HCT116 (cell line): Measurements from ENCODE around the gene EP400. TPM values are rescaled to one million over a fixed set of nuclear protein-coding genes. Genes with fewer than 3 reads are reported as not detected.

ENCODE experiments used
- ATAC-seq: fragments of 200-7000 bp; cut with Tn5 transposase; 2 replicates; pipeline ENCODE4 v1.9.1; 2020; ENCODE audit warnings: mild to moderate bottlenecking, moderate library complexity
- BruUV-seq: library from RNA; stranded (reverse); fragments of 400-500 nt; replicated peaks from 2 replicates; lab custom pipeline; 2021; lab: Mats Ljungman, UMichigan
- CTCF ChIA-PET: fragments of 300-600 bp; sonication (Branson Sonifier 250); formaldehyde crosslinking; loops from one replicate; lab custom pipeline; 2021; ENCODE audit warnings: antibody characterized with exemption; lab: Charles Lee
- POLR2A ChIA-PET: fragments of 300-600, 350-600 bp; sonication (Branson Sonifier 250); formaldehyde crosslinking; loops from one replicate; lab custom pipeline; 2021; ENCODE audit warnings: antibody characterized with exemption; lab: Charles Lee
- RAD21 ChIA-PET, 2 experiments: fragments of 300-600 bp; sonication (Branson Sonifier 250); formaldehyde crosslinking; loops; one replicate each; lab custom pipeline; 2023; ENCODE audit warnings: low total read pairs in 2 of 2; ENCODE audit not compliant: uncharacterized antibody in 2 of 2, unreplicated experiment in 2 of 2, low non-redundant PET in 1 of 2; lab: Charles Lee
- DNase-seq: peaks from one replicate; pipeline ENCODE4 v3.0.0-alpha.2; 2010; ENCODE audit warnings: low read depth, low spot score
- H2AFZ ChIP-seq: fragments of 200-600 bp; shearing (Covaris generic), sonication (generic); 2 replicates; pipeline ENCODE4 v1.6.1; 2017; ENCODE audit warnings: low read depth, mixed run types, mixed read lengths, antibody characterized with exemption, low read length; ENCODE audit not compliant: poor library complexity, severe bottlenecking
- H3K27ac ChIP-seq: 2 replicates; pipeline ENCODE4 v1.5.1; 2012; ENCODE audit warnings: low read depth, low read length
- H3K27me3 ChIP-seq: fragments of 200-600 bp; sonication (generic); 2 replicates; pipeline ENCODE4 v1.6.1; 2016; ENCODE audit warnings: mixed run types, low read length, mixed read lengths; ENCODE audit not compliant: insufficient read depth
- H3K36me3 ChIP-seq, 2 experiments: fragments of 200-500 bp in 1 of 2; fragments of 200-600 bp in 1 of 2; sonication (Bioruptor generic) in 1 of 2; sonication (generic) in 1 of 2; 2 replicates each; pipeline versions ENCODE4 v1.5.1 to v1.6.1; 2014 to 2016; ENCODE audit warnings: low read length in 2 of 2, inconsistent platforms in 1 of 2, mixed read lengths in 1 of 2, mixed run types in 1 of 2; ENCODE audit not compliant: insufficient read depth in 2 of 2, control insufficient read depth in 1 of 2
- H3K4me1 ChIP-seq, 2 experiments: fragments of 200-600 bp in 1 of 2; sonication (generic) in 1 of 2; 2 replicates each; pipeline versions ENCODE4 v1.5.1 to v1.6.1; 2012 to 2017; ENCODE audit warnings: low read length in 2 of 2, inconsistent platforms in 1 of 2, mild to moderate bottlenecking in 1 of 2, mixed read lengths in 1 of 2, mixed run types in 1 of 2, moderate library complexity in 1 of 2; ENCODE audit not compliant: insufficient read depth in 2 of 2, control insufficient read depth in 1 of 2
- H3K4me2 ChIP-seq: fragments of 200-600 bp; sonication (generic); 2 replicates; pipeline ENCODE4 v1.6.1; 2017; ENCODE audit warnings: mixed run types, low read length, mixed read lengths
- H3K4me3 ChIP-seq, 2 experiments: fragments of 200-600 bp in 1 of 2; sonication (generic) in 1 of 2; replicated peaks in 1 of 2; 2 replicates each; pipeline ENCODE4 v1.5.1; 2011 to 2016; ENCODE audit warnings: low read length in 2 of 2, control low read depth in 1 of 2, low read depth in 1 of 2, mild to moderate bottlenecking in 1 of 2, mixed read lengths in 1 of 2, mixed run types in 1 of 2
- H3K79me2 ChIP-seq: fragments of 200-600 bp; sonication (generic); 2 replicates; pipeline ENCODE4 v1.6.1; 2017; ENCODE audit warnings: mild to moderate bottlenecking, mixed run types, low read length, moderate library complexity, mixed read lengths; ENCODE audit not compliant: insufficient read depth
- H3K9ac ChIP-seq: fragments of 200-600 bp; sonication (generic); 2 replicates; pipeline ENCODE4 v1.6.1; 2016; ENCODE audit warnings: low read length, mixed read lengths
- H3K9me2 ChIP-seq: fragments of 200-600 bp; sonication (generic), shearing (Covaris generic); 2 replicates; pipeline ENCODE4 v1.6.1; 2017; ENCODE audit warnings: mixed run types, mild to moderate bottlenecking, moderate library complexity; ENCODE audit not compliant: insufficient read depth
- H3K9me3 ChIP-seq, 2 experiments: fragments of 200-500 bp in 1 of 2; fragments of 200-600 bp in 1 of 2; sonication (Bioruptor generic) in 1 of 2; sonication (generic) in 1 of 2; 2 replicates each; pipeline ENCODE4 v1.6.1; 2014 to 2017; ENCODE audit warnings: low read length in 2 of 2, mixed read lengths in 2 of 2, inconsistent platforms in 1 of 2, low read depth in 1 of 2, mild to moderate bottlenecking in 1 of 2, mixed run types in 1 of 2, moderate library complexity in 1 of 2; ENCODE audit not compliant: control insufficient read depth in 1 of 2, insufficient read depth in 1 of 2
- H4K20me1 ChIP-seq: fragments of 200-600 bp; sonication (generic), shearing (Covaris generic); 2 replicates; pipeline ENCODE4 v1.6.1; 2017; ENCODE audit warnings: mixed run types, mild to moderate bottlenecking, moderate library complexity; ENCODE audit not compliant: insufficient read depth
- ATF3 ChIP-seq: IDR thresholded peaks from 2 replicates; pipeline ENCODE4 v1.6.1; 2012
- CBX3 ChIP-seq: IDR thresholded peaks from 2 replicates; pipeline ENCODE4 v1.6.1; 2012; ENCODE audit warnings: low read depth
- CEBPB ChIP-seq: IDR thresholded peaks from 2 replicates; pipeline ENCODE4 v1.6.1; 2012; ENCODE audit warnings: low read depth
- CTCF ChIP-seq, 3 experiments: fragments of 200-600 bp in 1 of 3; sonication (generic) in 1 of 3; IDR thresholded peaks in 2 of 3; conservative IDR thresholded peaks in 1 of 3; 2 replicates each; pipeline ENCODE4 v1.5.1; 2012 to 2017; ENCODE audit warnings: low read depth in 2 of 3, low read length in 2 of 3, antibody characterized with exemption in 1 of 3, borderline replicate concordance in 1 of 3, control low read depth in 1 of 3, mild to moderate bottlenecking in 1 of 3, mixed read lengths in 1 of 3, mixed run types in 1 of 3, moderate library complexity in 1 of 3; ENCODE audit not compliant: insufficient read depth in 1 of 3
- EGR1 ChIP-seq: IDR thresholded peaks from 2 replicates; pipeline ENCODE4 v1.6.1; 2012; ENCODE audit warnings: low read depth
- ELF1 ChIP-seq: IDR thresholded peaks from 2 replicates; pipeline ENCODE4 v1.6.1; 2012; ENCODE audit warnings: low read depth, borderline replicate concordance
- EZH2 ChIP-seq: fragments of 200-600 bp; sonication (generic); IDR thresholded peaks from 2 replicates; pipeline ENCODE4 v1.6.1; 2017; ENCODE audit warnings: antibody characterized with exemption, mixed run types
- EZH2phosphoT487 ChIP-seq: fragments of 200-600 bp; IDR thresholded peaks from 2 replicates; pipeline ENCODE4 v1.6.1; 2018; ENCODE audit warnings: antibody characterized with exemption, borderline replicate concordance
- JUND ChIP-seq: IDR thresholded peaks from 2 replicates; pipeline ENCODE4 v1.6.1; 2012
- POLR2A ChIP-seq: IDR thresholded peaks from 2 replicates; pipeline ENCODE4 v1.7.0; 2011; ENCODE audit warnings: borderline replicate concordance; ENCODE audit not compliant: insufficient read depth, insufficient read length; ENCODE audit errors: extremely low read depth
- POLR2AphosphoS5 ChIP-seq: IDR thresholded peaks from 2 replicates; pipeline ENCODE4 v1.6.1; 2011; ENCODE audit warnings: mild to moderate bottlenecking, low read depth, low read length, moderate library complexity
- RAD21 ChIP-seq: IDR thresholded peaks from 2 replicates; pipeline ENCODE4 v1.6.1; 2012; ENCODE audit warnings: low read depth, mild to moderate bottlenecking
- SIN3A ChIP-seq: IDR thresholded peaks from 2 replicates; pipeline ENCODE4 v1.6.1; 2012; ENCODE audit warnings: low read depth
- SP1 ChIP-seq: IDR thresholded peaks from 2 replicates; pipeline ENCODE4 v1.6.1; 2012; ENCODE audit warnings: low read depth
- SRF ChIP-seq: IDR thresholded peaks from 2 replicates; pipeline ENCODE4 v1.6.1; 2012; ENCODE audit warnings: low read depth
- YY1 ChIP-seq: IDR thresholded peaks from 2 replicates; pipeline ENCODE4 v1.6.1; 2011; ENCODE audit warnings: low read length, low read depth, moderate library complexity, mild to moderate bottlenecking; ENCODE audit not compliant: insufficient replicate concordance; ENCODE audit errors: extremely low read depth
- ZFX ChIP-seq: fragments of 450-650 bp; IDR thresholded peaks from 2 replicates; pipeline ENCODE4 v1.6.1; 2017
- ZNF274 ChIP-seq: fragments of 200-500 bp; sonication (Bioruptor generic); IDR thresholded peaks from 2 replicates; pipeline ENCODE4 v1.6.1; 2014; ENCODE audit warnings: mild to moderate bottlenecking, low read depth, low read length, inconsistent platforms
- intact Hi-C: fragments of 100-400 bp; cut with micrococcal nuclease; formaldehyde crosslinking; loops from 2 replicates; pipeline ENCODE4 v1.10.0; 2022
- total RNA-seq: library from RNA; stranded (reverse); gene quantifications from one replicate; pipeline ENCODE4 v1.2.1, GENCODE V29; 2021; ENCODE audit not compliant: unreplicated experiment
- TF ChIP-seq, protein P1 (sequence below): IDR thresholded peaks from 2 replicates; pipeline ENCODE4 v1.6.1; 2012
- TF ChIP-seq, protein P2 (sequence below): IDR thresholded peaks from 2 replicates; pipeline ENCODE4 v1.6.1; 2011; ENCODE audit warnings: mild to moderate bottlenecking, low read length, moderate library complexity; ENCODE audit not compliant: insufficient replicate concordance; ENCODE audit errors: extremely low read depth

Gene EP400
- total RNA-seq, 1 experiment from 2014 or later = 54.5 TPM

GRCh38 chr12:132025526-132025925, 75.8 kb downstream of the EP400 start:
- ChIA-PET POLR2A (no interaction called here), CTCF (no interaction called here), RAD21 (no interaction called here)
- Histone ChIP-seq H3K79me2 (no peaks in the 10 kb centered on the region), H3K4me3 (no peak overlapping the region), H3K36me3 (peaks cover 43 to 48% of the 10 kb centered on the region in 2 experiments; a peak in 3 of 4 replicates), H3K4me1 (no peaks in the 10 kb centered on the region), H3K27ac (no peak overlapping the region), H4K20me1 (no peaks in the 10 kb centered on the region), H2AFZ (no peak overlapping the region), H3K4me2 (no peak overlapping the region), H3K9me3 (no peaks in the 10 kb centered on the region), H3K9ac (no peak overlapping the region), H3K27me3 (no peaks in the 10 kb centered on the region), H3K9me2 (no peaks in the 10 kb centered on the region)
- TF ChIP-seq ZFX = no peak
- TF ChIP-seq, protein P1, sequence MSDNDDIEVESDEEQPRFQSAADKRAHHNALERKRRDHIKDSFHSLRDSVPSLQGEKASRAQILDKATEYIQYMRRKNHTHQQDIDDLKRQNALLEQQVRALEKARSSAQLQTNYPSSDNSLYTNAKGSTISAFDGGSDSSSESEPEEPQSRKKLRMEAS = no peak
- no peak for TF ChIP-seq POLR2A
- no peak for TF ChIP-seq SRF
- no peak for TF ChIP-seq POLR2AphosphoS5
- no peak for TF ChIP-seq YY1
- TF ChIP-seq ZNF274 = no peak
- TF ChIP-seq CTCF (IDR thresholded peaks at IDR 0.05 in 2 of 3, conservative IDR thresholded peaks at IDR 0.05 in 1 of 3; ENCODE audit: borderline replicate concordance in 1 of 3, insufficient read depth in 1 of 3, low read depth in 2 of 3, low read length in 2 of 3) = no peak
- TF ChIP-seq CBX3 = no peak
- TF ChIP-seq CEBPB = no peak
- no peak for TF ChIP-seq EZH2phosphoT487
- no peak for TF ChIP-seq EGR1
- no peak for TF ChIP-seq EZH2
- no peak for TF ChIP-seq SP1
- TF ChIP-seq, protein P2, sequence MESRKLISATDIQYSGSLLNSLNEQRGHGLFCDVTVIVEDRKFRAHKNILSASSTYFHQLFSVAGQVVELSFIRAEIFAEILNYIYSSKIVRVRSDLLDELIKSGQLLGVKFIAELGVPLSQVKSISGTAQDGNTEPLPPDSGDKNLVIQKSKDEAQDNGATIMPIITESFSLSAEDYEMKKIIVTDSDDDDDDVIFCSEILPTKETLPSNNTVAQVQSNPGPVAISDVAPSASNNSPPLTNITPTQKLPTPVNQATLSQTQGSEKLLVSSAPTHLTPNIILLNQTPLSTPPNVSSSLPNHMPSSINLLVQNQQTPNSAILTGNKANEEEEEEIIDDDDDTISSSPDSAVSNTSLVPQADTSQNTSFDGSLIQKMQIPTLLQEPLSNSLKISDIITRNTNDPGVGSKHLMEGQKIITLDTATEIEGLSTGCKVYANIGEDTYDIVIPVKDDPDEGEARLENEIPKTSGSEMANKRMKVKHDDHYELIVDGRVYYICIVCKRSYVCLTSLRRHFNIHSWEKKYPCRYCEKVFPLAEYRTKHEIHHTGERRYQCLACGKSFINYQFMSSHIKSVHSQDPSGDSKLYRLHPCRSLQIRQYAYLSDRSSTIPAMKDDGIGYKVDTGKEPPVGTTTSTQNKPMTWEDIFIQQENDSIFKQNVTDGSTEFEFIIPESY = no peak
- TF ChIP-seq ELF1 = no peak
- TF ChIP-seq ATF3 = no peak
- TF ChIP-seq SIN3A = no peak
- TF ChIP-seq RAD21 = no peak
- no peak for TF ChIP-seq JUND
- intact Hi-C loops = no loop called here
- BruUV-seq = no TSS peak
- no peak for DNase-seq
- ATAC-seq = no peak
